Erythroblast (primary cell): ENCODE data around the gene ZNF503.
A peak's percentile ranks its signal among the peaks of the same experiment; 100 is the strongest.
"Not testable (repeated sequence)": the region's sequence is repeated elsewhere in the genome, so short reads cannot be mapped to it uniquely, and the experiment has no call there.

ENCODE experiments used
- DNase-seq, 2 experiments: peaks; one replicate each; lab custom pipeline; 2025; lab: John Stamatoyannopoulos, UW
- GATA1 ChIP-seq: IDR thresholded peaks from 2 replicates; pipeline ENCODE4 v1.6.1; 2011; ENCODE audit warnings: low read depth, mild to moderate bottlenecking, control low read depth, low read length, moderate library complexity
- POLR2A ChIP-seq: IDR thresholded peaks from 2 replicates; pipeline ENCODE4 v1.6.1; 2011; ENCODE audit warnings: mild to moderate bottlenecking, low read length

Gene ZNF503

DNA sequence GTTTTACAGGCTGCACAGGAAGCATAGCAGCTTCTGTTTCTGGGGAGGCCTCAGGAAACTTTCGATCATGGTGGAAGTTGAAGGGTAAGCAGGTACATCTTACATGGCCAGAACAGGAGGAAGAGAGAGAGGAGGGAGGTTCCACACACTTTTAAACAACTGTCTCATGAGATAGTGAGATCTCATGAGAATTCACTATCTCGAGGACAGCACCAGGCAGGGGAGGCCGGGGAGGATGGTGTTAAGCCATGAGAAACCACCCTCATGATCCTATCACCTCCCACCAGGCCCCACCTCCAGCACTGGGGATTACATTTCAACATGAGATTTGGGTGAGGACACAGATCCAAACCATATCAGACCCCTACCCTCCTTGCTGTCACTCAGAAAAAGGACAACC is 23.7 kb downstream of the ZNF503 start:
- TF ChIP-seq POLR2A (no peak), GATA1 (no peak)
- DNase-seq: peak; percentile 12 to 67

DNA sequence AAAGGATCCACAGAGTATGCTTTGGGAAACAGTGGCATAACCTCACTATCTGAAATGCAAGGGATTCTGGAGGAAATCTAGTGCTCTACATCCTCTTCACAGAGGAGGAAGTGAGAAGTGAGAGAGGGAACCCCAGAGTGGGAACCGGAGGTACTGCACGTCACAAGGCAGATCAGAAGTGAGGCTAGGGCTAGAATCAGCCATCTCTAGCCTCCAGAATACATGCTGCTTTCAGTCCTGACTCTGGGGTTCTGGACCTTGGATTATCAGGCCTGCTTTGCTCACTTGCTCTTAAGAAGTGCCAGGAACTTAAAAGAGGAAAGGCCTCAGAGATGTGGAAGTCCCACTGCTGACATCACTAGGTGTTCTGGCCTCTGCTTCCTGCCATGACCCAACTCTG is 25.7 kb downstream of the ZNF503 start:
- TF ChIP-seq GATA1: no peak
- no peak for DNase-seq

DNA sequence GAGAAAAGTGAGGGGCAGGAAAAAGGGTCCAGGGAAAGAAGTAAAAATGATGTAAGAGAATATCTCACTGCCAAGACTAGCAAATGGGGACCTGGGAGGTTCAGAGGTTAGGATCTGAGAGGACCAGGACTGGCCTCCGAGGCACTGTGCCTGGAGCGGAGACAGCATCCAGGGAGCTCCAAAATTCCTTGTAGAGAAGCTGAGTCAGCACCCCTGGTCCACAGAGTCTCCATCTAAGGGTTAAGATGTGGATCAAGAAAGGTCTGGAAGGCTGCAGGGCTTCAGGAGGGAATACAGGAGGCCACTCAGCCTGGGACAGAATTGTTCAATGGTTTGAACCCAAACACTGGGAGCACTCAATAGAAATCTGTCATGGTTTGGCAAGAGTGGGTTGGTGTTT is 30.6 kb downstream of the ZNF503 start:
- no peak for DNase-seq
- TF ChIP-seq GATA1: no peak
- TF ChIP-seq POLR2A: no peak

DNA sequence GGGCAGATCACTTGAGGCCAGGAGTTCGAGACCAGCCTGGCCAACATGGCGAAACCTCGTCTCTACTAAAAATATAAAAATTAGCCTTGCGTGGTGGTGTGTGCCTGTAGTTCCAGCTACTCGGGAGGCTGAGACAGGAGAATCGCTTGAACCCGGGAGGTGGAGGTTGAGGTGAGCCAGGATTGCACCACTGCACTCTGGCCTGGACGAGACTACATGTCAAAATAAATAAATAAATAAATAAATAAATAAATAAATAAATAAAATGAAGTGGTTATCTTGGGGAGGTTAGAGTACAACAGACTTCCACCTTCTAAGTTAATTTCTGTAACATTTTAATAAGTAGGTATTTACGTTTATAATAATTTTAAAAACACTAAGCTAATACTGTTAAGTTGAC is 31.7 kb downstream of the ZNF503 start:
- not testable (repeated sequence) for DNase-seq

DNA sequence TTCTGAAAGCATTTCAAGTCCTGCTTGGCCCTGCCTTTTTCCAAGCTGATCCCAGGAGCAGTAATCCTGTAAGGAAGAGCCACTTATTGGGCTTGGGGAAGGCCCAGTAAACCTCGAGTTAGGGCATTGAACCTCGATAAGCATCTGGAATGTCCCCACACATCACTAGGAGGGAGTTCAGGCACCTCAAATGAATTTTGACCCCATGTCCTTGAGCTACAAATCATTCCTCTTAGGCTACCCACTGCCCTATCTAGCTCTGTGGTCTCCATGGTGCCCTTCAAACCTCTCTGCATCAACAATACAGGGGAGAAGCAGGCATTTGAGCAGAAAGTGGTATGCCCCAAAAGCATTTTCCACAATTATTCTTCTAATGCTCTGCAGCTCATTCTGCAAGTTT is 33.7 kb downstream of the ZNF503 start:
- TF ChIP-seq GATA1 (no peak), POLR2A (no peak)
- no peak for DNase-seq

GRCh38 chr10:75367021-75367487 is 34.5 kb downstream of the ZNF503 start:
- TF ChIP-seq GATA1: no peak
- no peak for TF ChIP-seq POLR2A

GRCh38 chr10:75363431-75363830 is 38.1 kb downstream of the ZNF503 start:
- no peak for TF ChIP-seq GATA1
- TF ChIP-seq POLR2A: no peak
- DNase-seq: no peak

More at GRCh38 chr10:75367021-75367487, 34.5 kb downstream of the ZNF503 start:
- DNase-seq: no peak

- not testable (repeated sequence) for DNase-seq
These were observed 41.7 kb downstream of the ZNF503 start for GRCh38 chr10:75359876-75360275.

GRCh38 chr10:75358835-75359421 is 42.6 kb downstream of the ZNF503 start:
- TF ChIP-seq POLR2A (no peak), GATA1 (no peak)
- no peak for DNase-seq

- DNase-seq: no peak
- TF ChIP-seq POLR2A (no peak), GATA1 (no peak)
These were observed 43.4 kb downstream of the ZNF503 start for GRCh38 chr10:75358132-75358531.

- TF ChIP-seq POLR2A (no peak), GATA1 (no peak)
These were observed 44.1 kb downstream of the ZNF503 start for GRCh38 chr10:75357500-75357899.

DNA sequence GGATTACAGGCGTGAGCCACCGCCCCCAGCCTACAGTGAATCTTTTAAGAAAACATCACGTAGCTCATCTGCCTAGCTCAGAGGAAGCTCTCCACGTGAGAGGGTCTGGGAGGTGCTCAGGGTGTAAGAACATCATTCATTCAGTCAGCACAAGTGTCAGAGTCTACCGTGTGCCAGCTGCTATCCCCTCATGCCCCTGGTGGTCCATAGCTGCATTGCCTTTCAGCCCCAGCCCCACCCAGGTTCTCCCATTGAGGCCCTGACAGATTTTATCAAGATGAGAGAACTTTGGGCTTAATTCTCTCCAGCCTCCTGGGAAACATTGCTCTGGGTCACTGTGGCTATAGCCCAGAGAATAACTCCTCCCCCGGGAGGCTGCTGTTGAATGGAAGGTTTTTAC is 45.1 kb downstream of the ZNF503 start:
- TF ChIP-seq GATA1: no peak
- no peak for TF ChIP-seq POLR2A
- DNase-seq: no peak

More at GRCh38 chr10:75357500-75357899, 44.1 kb downstream of the ZNF503 start:
- DNase-seq: no peak

DNA sequence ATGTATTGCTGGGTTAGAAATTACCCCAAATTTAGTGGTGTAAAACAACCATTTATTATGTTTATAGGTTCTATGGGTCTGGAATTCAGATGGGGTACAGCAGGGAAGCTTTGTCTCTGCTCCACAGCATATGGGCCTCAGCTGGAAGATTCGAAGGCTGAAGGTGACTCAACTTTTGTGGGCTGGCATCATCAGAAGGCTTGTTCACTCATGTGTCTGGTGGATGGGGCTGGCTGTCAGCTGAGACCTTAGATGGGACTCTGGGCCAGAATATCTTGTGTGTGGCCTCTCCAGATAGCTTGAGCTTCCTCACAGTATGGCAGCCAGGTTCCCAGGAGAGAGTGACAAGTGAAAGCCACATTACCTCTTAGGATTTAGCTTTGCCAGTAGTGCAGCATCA is 45.9 kb downstream of the ZNF503 start:
- DNase-seq: no peak
- TF ChIP-seq POLR2A: no peak
- no peak for TF ChIP-seq GATA1

DNA sequence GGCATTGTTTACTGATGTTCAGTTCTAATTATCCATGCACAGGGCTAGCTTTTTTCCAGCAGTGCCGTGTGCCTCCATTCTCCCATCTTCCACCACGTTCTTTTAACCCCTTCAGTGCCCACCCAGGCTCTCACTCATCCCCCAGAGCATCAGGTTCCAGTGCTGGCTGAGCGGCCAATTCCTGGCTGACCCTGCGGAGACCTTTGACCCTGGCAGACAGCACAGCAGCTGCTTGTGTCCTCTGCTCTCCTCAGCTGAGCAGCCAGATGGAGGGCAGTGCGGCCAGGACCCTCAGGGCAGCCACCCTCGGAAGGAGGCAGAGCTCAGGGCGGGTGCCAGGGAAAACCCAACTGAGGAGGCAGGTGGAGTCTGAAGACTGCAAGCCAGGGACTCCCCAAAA is 48.4 kb downstream of the ZNF503 start:
- DNase-seq: no peak

DNA sequence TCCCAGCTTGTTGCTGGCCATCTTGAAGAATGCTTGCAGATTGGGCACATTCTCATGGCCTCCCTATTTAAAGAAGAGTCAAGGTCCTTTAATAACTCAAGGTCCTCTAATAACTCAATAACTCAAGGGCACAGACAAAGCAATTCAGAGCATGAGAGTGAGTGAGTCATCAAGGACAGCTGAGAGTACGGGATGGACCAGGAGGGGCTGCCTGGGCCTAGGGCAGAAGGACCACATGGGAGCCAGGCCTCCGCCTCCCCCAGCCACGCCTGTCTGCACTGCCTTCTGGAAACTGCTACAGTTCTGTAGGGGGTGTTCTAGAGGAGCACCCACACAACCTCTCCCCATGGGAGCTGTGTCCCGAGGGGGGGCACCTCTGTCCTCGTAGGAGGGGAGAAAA is 48.9 kb downstream of the ZNF503 start:
- DNase-seq: no peak
- no peak for TF ChIP-seq GATA1
- no peak for TF ChIP-seq POLR2A

More for the DNA sequence above, 48.4 kb downstream of the ZNF503 start:
- TF ChIP-seq GATA1 (no peak), POLR2A (no peak)

- no peak for DNase-seq
- TF ChIP-seq GATA1 (no peak), POLR2A (no peak)
These were observed 49.9 kb downstream of the ZNF503 start for GRCh38 chr10:75351637-75352036.
